Stimulated activated effector memory CD8-positive, alpha-beta T cell treated with anti-CD3 and anti-CD28 coated beads, Interleukin-12 subunit alpha, Interleukin-12 subunit beta, amount 100 ng/mL, for 72 hours (primary cell): ENCODE data around the gene GTPBP3.

ENCODE experiments used
- ATAC-seq: fragments of 150-1000 bp; cut with Tn5 transposase; 2 replicates; pipeline ENCODE4 v1.10.0; 2021
- DNase-seq, 2 donors: peaks; one replicate each; pipeline ENCODE4 v3.0.0; 2021 to 2022; ENCODE audit warnings: low spot score in 2 of 2
- H3K27ac Mint-ChIP-seq: one replicate; pipeline ENCODE4 v1.8.0; 2022; ENCODE audit warnings: mild to moderate bottlenecking, mixed read lengths
- H3K36me3 Mint-ChIP-seq: one replicate; pipeline ENCODE4 v1.8.0; 2022; ENCODE audit warnings: mild to moderate bottlenecking, mixed read lengths
- H3K4me1 Mint-ChIP-seq: one replicate; pipeline ENCODE4 v1.8.0; 2022; ENCODE audit warnings: mixed read lengths
- H3K4me3 Mint-ChIP-seq: one replicate; pipeline ENCODE4 v1.8.0; 2022; ENCODE audit warnings: mild to moderate bottlenecking, mixed read lengths
- H3K9me3 Mint-ChIP-seq: one replicate; pipeline ENCODE4 v1.8.0; 2022; ENCODE audit warnings: mixed read lengths

Gene GTPBP3

DNA sequence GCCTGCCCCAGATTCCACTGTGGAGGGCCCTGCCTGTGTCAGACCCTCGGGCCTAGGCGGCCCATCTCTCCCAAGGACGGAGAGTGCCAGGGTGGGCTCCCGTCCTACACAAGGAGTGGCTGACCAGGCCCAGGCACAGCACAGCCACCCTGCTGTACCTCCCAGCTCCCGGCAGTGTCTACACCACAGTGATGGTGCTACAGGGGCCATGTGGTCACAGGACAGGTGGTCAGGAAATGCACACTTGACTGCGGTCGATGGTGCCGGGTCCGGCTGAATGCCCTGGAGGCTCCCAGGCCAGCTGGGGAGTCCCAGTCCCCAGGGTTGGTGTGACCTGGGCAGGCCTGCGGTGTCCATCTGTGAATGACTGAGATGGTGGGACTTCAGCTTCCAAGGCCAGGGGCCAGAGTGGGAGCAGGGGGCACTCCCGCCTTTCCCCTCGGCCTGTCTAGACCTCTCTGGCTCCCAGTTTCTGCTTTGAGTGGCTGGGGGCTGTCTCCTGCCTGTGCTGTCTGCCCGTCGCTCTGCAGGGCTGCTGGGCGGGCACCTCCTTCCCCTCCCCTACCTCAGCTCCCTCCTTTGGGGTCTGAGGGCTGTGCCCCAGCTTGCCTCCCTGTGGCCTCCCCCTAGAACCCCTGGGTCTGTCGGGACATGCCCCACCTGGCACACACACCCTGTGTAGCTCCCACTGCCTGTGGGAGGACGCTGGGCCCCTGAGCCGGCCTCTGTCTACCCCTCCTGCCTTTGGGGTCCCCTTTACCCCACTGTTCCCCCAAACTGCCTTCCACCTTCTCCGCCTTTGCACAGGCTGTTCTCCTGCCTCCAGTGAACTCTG, 15.5 kb upstream of the GTPBP3 start:
- Mint-ChIP-seq H3K27ac (peak overlapping the region; percentile 26), H3K4me3 (no peak overlapping the region), H3K36me3 (peaks cover 60% of the 10 kb centered on the region), H3K9me3 (no peaks in the 10 kb centered on the region), H3K4me1 (peaks cover 11% of the 10 kb centered on the region)
- ATAC-seq (peak; percentile 9), DNase-seq (no peak)

DNA sequence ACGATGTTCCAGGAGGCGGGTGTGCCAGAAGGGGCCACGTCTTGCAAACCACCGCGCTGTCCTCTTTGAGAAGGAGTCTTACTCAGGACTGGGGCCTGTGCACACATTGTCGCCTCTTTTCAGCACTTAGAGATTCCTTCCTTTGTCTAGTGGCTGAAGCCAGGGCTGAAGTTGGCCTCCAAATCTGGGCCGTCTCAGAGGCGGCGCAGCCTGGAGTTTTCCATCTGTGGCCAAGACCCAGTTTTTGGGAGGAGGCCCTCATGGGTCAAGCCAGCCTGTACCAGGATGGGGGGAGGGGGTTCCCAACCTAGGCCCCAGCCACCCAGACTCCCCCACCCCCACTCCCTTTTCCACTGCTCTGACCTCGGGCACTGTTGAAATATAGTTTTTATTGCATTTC, 14.5 kb upstream of the GTPBP3 start:
- H3K4me1 Mint-ChIP-seq = peaks cover 8% of the 10 kb centered on the region
- no peak for DNase-seq
- ATAC-seq = no peak
- peak overlapping the region; percentile 26 for H3K27ac Mint-ChIP-seq
- no peaks in the 10 kb centered on the region for H3K9me3 Mint-ChIP-seq
- H3K36me3 Mint-ChIP-seq = peaks cover 51% of the 10 kb centered on the region
- no peak overlapping the region for H3K4me3 Mint-ChIP-seq

DNA sequence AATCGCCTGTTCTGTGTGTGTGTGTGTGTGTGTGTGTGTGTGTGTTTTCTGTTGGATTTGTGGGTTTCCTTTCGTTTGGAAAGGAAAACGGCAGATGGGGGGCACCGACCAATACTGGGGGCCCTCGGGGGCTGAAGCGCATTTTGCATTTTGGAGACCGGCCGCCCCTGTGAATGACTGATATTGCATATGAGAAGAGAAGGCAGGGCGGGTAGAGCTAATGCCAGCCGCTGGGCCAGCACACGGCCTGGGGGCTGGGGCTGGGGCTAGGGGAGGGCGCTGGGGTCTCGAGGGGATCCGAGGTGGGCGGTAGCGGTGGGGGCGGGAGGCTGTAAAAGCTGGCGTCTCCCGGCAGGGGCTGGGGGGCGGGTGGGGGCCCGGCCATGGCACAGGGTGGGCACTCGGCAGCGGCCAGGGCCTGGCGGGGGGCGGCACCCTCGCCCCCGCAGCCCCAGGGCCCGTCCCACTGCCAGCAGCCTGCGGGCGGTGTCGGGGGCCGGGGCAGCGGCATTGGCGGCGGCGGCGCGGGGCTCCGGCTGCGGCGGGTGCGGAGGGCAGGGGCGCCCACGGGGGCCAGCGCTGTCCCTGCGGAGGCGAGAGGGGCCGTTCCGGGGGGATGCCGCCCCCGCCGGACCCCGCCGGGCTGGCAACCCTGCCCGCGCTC, 13.9 kb upstream of the GTPBP3 start:
- ATAC-seq = no peak
- DNase-seq = no peak
- H3K4me1 Mint-ChIP-seq = peaks cover 5% of the 10 kb centered on the region
- peak overlapping the region; percentile 26 for H3K27ac Mint-ChIP-seq
- no peaks in the 10 kb centered on the region for H3K9me3 Mint-ChIP-seq
- peaks cover 45% of the 10 kb centered on the region for H3K36me3 Mint-ChIP-seq
- H3K4me3 Mint-ChIP-seq = no peak overlapping the region

DNA sequence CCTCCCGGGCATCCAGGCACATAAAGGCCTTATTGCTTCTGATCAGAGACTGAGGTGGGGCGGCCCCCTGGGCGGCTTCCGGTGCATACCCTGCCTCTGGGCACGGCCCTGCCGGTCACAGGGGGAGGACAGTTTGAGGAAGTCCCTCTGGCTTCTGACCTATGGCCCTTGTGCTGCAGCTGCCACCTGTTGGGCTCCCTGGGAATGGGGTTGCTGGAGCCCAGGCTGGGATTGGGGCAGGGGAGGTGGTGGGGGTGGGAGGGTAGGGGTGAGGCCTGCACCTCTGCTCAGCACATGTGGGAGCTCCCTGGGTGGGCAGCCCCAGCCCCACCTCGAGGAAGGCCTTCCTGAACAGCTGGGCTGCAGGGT, 13.4 kb upstream of the GTPBP3 start:
- H3K4me3 Mint-ChIP-seq = no peak overlapping the region
- H3K36me3 Mint-ChIP-seq = peaks cover 40% of the 10 kb centered on the region
- no peak overlapping the region for H3K27ac Mint-ChIP-seq
- peaks cover 5% of the 10 kb centered on the region for H3K4me1 Mint-ChIP-seq
- ATAC-seq (no peak), DNase-seq (no peak)
- H3K9me3 Mint-ChIP-seq = no peaks in the 10 kb centered on the region

DNA sequence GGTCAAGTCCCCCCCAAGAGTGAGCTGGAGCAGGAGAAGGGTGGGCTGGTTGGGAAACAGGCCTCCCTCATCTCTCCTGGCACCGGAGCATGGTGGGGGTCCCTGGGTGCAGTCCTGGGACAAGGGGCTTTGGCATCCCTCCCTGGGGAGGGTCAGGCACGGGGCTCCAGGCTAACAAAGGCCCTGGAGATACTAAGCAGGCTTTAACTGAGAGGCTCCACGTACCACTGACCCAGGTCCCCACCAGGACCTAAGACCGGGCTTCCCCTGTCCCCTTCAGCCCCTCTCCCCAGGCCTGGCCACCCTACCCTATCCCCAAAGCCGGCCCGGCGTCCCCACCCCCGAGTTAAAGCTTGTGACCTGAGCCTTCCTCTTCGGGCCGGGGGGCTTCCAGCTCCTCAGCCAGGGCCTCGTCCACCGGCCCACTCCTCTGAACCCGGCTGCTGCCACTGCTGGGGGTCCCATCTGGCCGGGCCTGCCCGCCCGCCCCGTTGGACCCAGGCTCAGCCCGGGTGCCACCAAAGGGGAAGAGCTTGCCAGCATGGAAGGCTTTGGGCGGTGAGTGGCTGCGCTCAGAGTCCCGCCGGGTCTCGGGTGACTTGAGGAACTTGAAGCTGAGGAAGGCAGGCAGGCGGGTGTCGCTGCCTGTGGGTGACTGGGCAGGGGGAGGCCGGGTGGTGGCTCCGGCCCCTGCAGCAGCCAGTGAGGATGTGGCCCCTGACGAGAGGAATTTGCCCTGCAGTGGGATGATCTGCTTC, 12.8 kb upstream of the GTPBP3 start:
- peaks cover 5% of the 10 kb centered on the region for H3K4me1 Mint-ChIP-seq

DNA sequence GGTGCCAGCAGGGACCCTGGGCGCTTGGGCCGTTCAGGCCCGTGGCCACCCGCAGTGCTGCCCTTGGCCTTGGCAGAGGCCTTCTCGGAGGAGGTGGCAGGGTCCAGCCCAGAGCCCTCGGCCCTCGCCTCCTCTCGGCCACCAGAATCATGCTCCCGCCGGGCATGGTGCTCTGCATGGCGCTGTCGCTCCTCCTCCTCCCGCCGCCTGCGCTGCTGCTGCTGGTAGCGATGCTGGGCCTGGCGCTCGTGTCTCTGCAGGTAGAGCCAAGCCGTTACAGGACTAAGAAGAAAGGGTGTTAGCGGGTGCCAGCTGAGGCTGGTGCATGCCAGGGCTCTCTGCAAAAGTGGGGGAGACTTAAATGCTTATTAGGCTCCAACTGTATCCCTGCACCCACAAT, 12.2 kb upstream of the GTPBP3 start:
- Mint-ChIP-seq H3K27ac (no peak overlapping the region), H3K9me3 (no peaks in the 10 kb centered on the region), H3K4me1 (peaks cover 10% of the 10 kb centered on the region), H3K4me3 (no peak overlapping the region), H3K36me3 (peaks cover 28% of the 10 kb centered on the region)
- DNase-seq = no peak
- no peak for ATAC-seq

More for the DNA sequence above, 12.8 kb upstream of the GTPBP3 start:
- Mint-ChIP-seq H3K9me3 (no peaks in the 10 kb centered on the region), H3K27ac (no peak overlapping the region), H3K36me3 (peaks cover 34% of the 10 kb centered on the region), H3K4me3 (no peak overlapping the region)
- no peak for DNase-seq
- no peak for ATAC-seq

DNA sequence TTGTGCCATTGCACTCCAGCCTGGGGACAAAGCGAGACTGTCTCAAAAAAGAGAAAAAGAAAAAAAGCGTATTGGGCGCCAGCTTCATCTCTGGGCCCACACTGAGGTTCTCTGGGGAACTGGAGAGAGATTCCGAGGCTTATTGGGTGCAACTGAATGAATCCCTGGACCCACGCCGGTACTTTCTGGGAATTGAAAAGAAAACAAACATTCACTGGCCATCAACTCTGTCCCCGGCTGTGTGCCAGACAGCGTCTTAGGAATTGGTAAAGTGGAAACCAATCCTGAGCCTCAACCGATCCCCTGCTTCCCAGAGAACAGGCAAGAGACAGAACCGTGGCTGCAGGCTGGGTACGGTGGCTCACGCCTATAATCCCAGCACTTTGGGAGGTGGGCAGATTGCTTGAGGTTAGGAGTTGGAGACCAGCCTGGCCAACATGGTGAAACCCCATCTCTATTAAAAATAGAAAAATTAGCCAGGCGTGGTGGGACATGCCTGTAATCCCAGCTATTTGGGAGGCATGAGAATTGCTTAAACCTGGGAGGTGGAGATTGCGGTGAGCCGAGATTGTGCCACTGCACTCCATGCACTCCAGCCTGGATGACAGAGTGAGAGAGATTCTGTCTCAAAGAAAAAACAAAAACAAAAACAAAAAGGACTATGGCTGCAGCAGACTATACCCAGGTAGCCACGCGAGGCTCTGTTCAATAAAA, 11.3 kb upstream of the GTPBP3 start:
- ATAC-seq = no peak
- H3K9me3 Mint-ChIP-seq = no peaks in the 10 kb centered on the region
- DNase-seq = no peak
- peaks cover 19% of the 10 kb centered on the region for H3K36me3 Mint-ChIP-seq
- H3K4me3 Mint-ChIP-seq = no peak overlapping the region
- H3K27ac Mint-ChIP-seq = no peak overlapping the region
- H3K4me1 Mint-ChIP-seq = peaks cover 10% of the 10 kb centered on the region

DNA sequence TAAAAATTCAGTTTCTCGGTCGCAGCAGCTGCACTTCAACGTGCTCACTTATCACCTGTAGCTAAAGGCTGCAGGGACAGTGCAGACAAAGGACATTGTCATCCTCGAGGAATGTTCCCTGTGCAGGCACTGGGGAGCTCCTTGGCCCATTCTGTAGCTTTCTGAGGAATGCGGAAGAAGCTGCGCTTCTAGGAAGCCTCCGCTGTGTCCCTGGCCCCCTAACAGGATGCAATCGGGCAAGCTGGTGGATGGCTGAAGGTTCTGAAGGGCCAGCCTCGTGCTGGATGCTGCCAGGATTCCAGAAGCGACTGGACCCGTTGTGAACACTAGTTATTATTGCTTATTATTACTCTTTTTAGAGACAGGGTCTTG, 10.8 kb upstream of the GTPBP3 start:
- H3K4me1 Mint-ChIP-seq = peaks cover 10% of the 10 kb centered on the region
- H3K36me3 Mint-ChIP-seq = peaks cover 13% of the 10 kb centered on the region
- H3K9me3 Mint-ChIP-seq = no peaks in the 10 kb centered on the region
- DNase-seq (no peak), ATAC-seq (no peak)
- H3K4me3 Mint-ChIP-seq = no peak overlapping the region
- no peak overlapping the region for H3K27ac Mint-ChIP-seq

DNA sequence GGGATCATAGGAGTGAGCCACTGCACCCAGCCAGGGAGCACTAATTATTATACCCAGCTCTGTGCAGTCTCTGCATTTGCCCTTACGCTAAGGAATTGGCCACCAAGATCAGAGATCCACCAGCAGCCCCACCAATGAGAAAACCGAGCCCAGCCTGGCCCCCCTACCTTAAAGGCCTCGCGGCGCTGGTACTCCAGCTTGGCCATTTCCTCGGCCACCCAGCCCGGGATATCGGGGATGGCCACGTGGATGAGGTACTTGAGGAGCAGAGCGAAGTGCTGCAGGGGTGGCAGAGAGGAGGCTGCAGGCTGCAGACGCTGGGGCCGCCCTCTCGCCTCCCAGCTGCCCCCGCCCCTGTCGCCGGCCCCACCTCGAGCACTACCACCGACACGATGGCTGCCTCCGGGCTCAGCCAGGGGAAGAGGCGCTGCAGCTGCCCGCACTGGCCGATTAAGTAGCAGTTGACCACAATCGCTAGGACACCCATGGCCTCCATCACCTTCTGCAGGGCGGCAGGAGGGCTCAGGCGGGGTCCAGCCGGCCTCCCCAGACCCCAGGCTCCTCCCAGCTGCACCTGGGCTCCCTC, 10.2 kb upstream of the GTPBP3 start:
- no peak overlapping the region for H3K4me3 Mint-ChIP-seq
- ATAC-seq (no peak), DNase-seq (no peak)
- H3K4me1 Mint-ChIP-seq = peaks cover 10% of the 10 kb centered on the region
- peaks cover 11% of the 10 kb centered on the region for H3K36me3 Mint-ChIP-seq
- no peaks in the 10 kb centered on the region for H3K9me3 Mint-ChIP-seq
- no peak overlapping the region for H3K27ac Mint-ChIP-seq

DNA sequence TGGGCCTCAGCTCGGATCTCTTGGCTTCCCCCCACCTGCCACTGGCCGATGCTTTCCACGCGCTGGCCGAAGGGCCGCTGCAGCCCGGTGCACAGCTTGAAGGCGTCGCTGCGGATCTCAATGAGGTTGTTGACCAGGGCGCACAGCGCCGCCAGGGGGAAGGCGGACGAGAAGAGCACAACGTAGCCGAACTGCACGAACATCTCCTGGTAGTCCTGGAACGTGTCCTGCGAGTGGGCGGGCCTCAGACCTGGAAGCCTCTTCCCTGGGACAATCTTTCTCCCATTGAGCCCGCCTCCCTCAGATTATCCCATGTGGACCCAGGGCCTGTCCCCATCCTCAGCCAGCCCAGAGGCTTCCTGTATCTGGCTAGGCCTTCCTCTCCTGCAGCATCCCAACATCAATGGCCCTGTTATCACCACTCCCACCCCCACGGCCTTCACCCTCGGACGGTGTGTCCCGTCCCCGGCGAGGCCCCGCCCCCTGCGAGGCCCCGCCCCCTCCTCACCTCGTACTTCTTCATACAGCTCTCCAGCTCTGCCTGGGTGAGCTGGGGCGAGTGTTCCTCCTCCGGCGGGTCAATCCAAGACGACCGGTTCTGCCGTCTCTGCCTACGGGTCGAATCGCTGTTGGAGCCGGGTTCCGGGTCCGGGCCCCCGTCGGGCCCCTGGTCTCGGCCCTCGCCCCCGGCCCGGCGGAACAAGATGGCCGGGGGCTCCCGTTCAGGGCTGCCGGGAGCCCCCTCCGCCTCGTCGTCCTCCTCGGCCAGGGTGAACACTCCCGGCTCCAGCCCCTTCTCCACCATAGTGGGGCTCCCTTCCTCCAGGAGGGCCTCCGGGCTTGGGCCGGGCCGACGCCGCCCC, 9.5 kb upstream of the GTPBP3 start:
- peak overlapping the region; percentile 37 for H3K27ac Mint-ChIP-seq

DNA sequence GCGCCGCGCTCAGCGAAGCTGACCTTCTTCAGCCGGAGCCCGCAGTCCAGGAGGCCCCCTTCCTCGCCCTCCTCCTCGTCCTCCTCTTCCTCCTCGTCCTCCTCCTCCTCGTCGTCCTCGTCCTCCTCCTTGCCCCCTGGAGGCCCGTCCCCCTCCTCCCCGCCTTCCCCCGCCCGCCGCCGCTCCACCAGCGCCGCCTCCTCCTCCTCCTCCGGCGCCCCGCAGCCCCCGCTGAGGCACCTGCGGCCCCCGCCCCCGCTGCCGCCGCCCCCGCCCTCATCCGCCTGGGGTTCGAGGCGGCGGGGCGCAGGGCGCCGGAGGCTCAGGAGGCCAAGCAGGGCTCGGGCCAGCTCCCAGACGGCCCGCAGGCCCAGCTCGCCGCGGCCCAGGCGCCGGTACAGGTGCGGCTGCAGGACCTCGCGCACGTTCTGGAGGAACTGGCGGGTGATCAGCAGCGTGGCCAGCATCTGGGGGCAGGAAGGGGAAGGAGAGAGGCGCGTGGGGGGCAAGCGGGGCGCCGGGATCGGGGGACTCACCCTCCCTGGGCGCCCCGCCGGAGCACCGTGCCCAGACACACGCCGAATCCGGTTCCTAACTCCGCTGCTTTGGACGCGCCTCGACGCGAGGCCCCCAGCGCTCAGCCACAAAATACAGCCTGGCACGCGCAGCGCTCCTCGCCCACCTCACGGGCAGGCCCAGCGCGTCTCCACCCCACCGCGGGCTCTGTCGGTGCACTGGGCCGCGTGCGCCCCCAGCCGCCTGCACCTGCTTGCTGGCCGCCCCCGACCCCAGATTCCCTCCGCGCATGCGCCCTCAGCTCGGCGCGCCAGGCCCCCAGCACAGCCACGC, 8.6 kb upstream of the GTPBP3 start:
- no peaks in the 10 kb centered on the region for H3K36me3 Mint-ChIP-seq
- H3K4me3 Mint-ChIP-seq = peak overlapping the region; percentile 62
- ATAC-seq = peak; percentile 38
- no peak for DNase-seq
- H3K4me1 Mint-ChIP-seq = peaks cover 17% of the 10 kb centered on the region
- peak overlapping the region; percentile 37 for H3K27ac Mint-ChIP-seq
- H3K9me3 Mint-ChIP-seq = no peaks in the 10 kb centered on the region

More for the DNA sequence above, 9.5 kb upstream of the GTPBP3 start:
- peak overlapping the region; percentile 62 for H3K4me3 Mint-ChIP-seq
- ATAC-seq (peak; percentile 76), DNase-seq (peak; percentile 34 to 72)
- peaks cover 9% of the 10 kb centered on the region for H3K4me1 Mint-ChIP-seq
- no peaks in the 10 kb centered on the region for H3K9me3 Mint-ChIP-seq
- H3K36me3 Mint-ChIP-seq = peaks cover 4% of the 10 kb centered on the region

DNA sequence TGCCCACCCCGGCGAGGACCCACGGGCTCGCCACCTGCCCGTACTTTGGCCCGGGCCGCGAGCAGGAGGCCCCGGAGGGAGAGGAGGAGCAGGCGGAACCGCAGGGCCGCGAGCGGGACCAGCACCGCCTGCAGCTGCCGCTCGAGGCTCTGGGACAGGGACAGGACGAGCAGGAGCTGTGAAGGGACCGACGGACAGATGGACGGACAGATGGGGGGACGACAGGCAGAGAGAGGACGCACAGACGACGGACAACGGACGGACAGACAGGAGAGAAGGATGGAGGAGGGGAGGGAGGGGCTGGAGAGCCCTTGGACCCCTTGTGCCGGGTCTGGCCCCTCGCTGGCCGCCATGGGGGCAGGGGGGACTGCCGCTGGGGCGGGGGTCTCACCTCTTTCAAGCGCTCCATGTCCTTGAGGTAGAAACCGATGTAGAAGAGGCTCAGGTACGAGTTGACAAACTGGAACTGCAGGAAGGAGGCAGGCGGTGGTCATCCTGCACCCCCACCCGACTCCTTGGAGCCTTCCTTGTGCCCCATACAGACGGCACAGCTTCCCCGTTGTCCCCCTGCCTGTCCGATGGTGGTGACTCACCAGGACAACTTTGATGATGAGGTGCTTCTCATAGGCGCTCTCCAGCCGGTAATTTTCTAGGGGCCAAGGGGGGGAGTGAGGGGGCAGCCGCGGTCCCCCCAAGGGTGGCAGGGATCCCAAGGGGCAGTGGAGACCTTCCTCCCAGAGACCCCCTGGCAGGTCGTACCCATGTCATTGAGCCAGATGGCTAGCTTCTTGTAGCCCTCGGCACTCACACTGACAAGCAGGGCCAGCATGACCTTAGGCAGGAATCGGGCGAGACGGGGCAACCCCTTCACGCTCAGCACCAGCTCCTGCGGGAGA, 7.7 kb upstream of the GTPBP3 start:
- no peak for ATAC-seq

More for the DNA sequence above, 7.7 kb upstream of the GTPBP3 start:
- Mint-ChIP-seq H3K4me1 (peaks cover 22% of the 10 kb centered on the region), H3K27ac (no peak overlapping the region), H3K9me3 (no peaks in the 10 kb centered on the region), H3K36me3 (no peaks in the 10 kb centered on the region), H3K4me3 (peak overlapping the region; percentile 62)
- no peak for DNase-seq
